GM23338 (cell line): Measurements from ENCODE around the gene HAT1. TPM values are rescaled to one million over a fixed set of nuclear protein-coding genes. Genes with fewer than 3 reads are reported as not detected.

Experiments used
- ATAC-seq: fragments of 200-7000 bp; cut with Tn5 transposase; 3 replicates; pipeline ENCODE4 v1.9.1; 2020
- DNase-seq: peaks from one replicate; pipeline ENCODE4 v3.0.0-alpha.2; 2015; ENCODE audit warnings: low spot score
- H2AFZ ChIP-seq: fragments of 200-600 bp; sonication (generic); 2 replicates; pipeline ENCODE4 v1.8.0; 2016; ENCODE audit warnings: antibody characterized with exemption, mild to moderate bottlenecking, moderate library complexity
- H3F3A ChIP-seq: fragments of 200-600 bp; sonication (generic); replicated peaks from 2 replicates; pipeline ENCODE4 v1.8.0; 2017; ENCODE audit warnings: antibody characterized with exemption, mixed run types, low read depth
- H3K27ac ChIP-seq: fragments of 200-600 bp; sonication (generic); 2 replicates; pipeline ENCODE4 v1.6.1; 2016; ENCODE audit warnings: low read depth
- H3K27me3 ChIP-seq: fragments of 200-600 bp; sonication (generic); 2 replicates; pipeline ENCODE4 v1.8.0; 2016; ENCODE audit warnings: mild to moderate bottlenecking, mixed run types, moderate library complexity; ENCODE audit not compliant: insufficient read depth
- H3K36me3 ChIP-seq: fragments of 200-600 bp; sonication (generic); 2 replicates; pipeline ENCODE4 v1.8.0; 2016; ENCODE audit warnings: mild to moderate bottlenecking; ENCODE audit not compliant: insufficient read depth
- H3K4me1 ChIP-seq: fragments of 200-600 bp; sonication (generic); 2 replicates; pipeline ENCODE4 v1.8.0; 2016; ENCODE audit warnings: mild to moderate bottlenecking, moderate library complexity; ENCODE audit not compliant: insufficient read depth
- H3K4me2 ChIP-seq: fragments of 200-600 bp; sonication (generic); 2 replicates; pipeline ENCODE4 v1.7.1; 2017; ENCODE audit warnings: mixed run types
- H3K4me3 ChIP-seq: fragments of 200-600 bp; sonication (generic); 2 replicates; pipeline ENCODE4 v1.6.1; 2016; ENCODE audit warnings: mixed run types
- H3K79me2 ChIP-seq: fragments of 200-600 bp; sonication (generic); replicated peaks from 2 replicates; pipeline ENCODE4 v1.8.0; 2017; ENCODE audit warnings: mild to moderate bottlenecking; ENCODE audit not compliant: insufficient read depth
- H3K9me2 ChIP-seq: fragments of 200-600 bp; sonication (generic); 2 replicates; pipeline ENCODE4 v1.8.0; 2017; ENCODE audit not compliant: insufficient read depth
- H4K20me1 ChIP-seq: fragments of 200-600 bp; sonication (generic); replicated peaks from 2 replicates; pipeline ENCODE4 v1.8.0; 2017; ENCODE audit warnings: mild to moderate bottlenecking; ENCODE audit not compliant: insufficient read depth
- H3K27ac Mint-ChIP-seq: 2 replicates; pipeline ENCODE4 v1.8.0; 2020; ENCODE audit warnings: inconsistent platforms, mild to moderate bottlenecking, moderate library complexity, mixed read lengths
- H3K27me3 Mint-ChIP-seq: 3 replicates; pipeline ENCODE4 v1.8.0; 2022; ENCODE audit warnings: low read depth, mild to moderate bottlenecking, moderate library complexity, mixed read lengths, inconsistent platforms; ENCODE audit not compliant: insufficient read depth, poor library complexity
- H3K36me3 Mint-ChIP-seq: 3 replicates; pipeline ENCODE4 v1.8.0; 2021; ENCODE audit warnings: low read depth, mild to moderate bottlenecking, inconsistent platforms, moderate library complexity, mixed read lengths
- H3K4me1 Mint-ChIP-seq: 3 replicates; pipeline ENCODE4 v1.8.0; 2020; ENCODE audit warnings: mild to moderate bottlenecking, inconsistent platforms, mixed read lengths
- H3K4me3 Mint-ChIP-seq: 3 replicates; pipeline ENCODE4 v1.8.0; 2021; ENCODE audit warnings: moderate library complexity, mild to moderate bottlenecking, inconsistent platforms, mixed read lengths
- H3K9me3 Mint-ChIP-seq: 3 replicates; pipeline ENCODE4 v1.8.0; 2020; ENCODE audit warnings: moderate library complexity, mild to moderate bottlenecking, inconsistent platforms, mixed read lengths
- ETS1 ChIP-seq: IDR thresholded peaks from 2 replicates; pipeline ENCODE4 v1.6.1; 2016; ENCODE audit warnings: antibody characterized with exemption
- EZH2 ChIP-seq: fragments of 200-600 bp; sonication (generic); IDR thresholded peaks from one replicate; pipeline ENCODE4 v1.8.0; 2017; ENCODE audit warnings: antibody characterized with exemption, mild to moderate bottlenecking, low read depth; ENCODE audit not compliant: unreplicated experiment
- EZH2phosphoT487 ChIP-seq: fragments of 200-600 bp; sonication (generic); IDR thresholded peaks from one replicate; pipeline ENCODE4 v1.8.1; 2018; ENCODE audit warnings: antibody characterized with exemption; ENCODE audit not compliant: unreplicated experiment
- JUNB ChIP-seq: IDR thresholded peaks from one replicate; pipeline ENCODE4 v1.6.1; 2016; ENCODE audit warnings: antibody characterized with exemption; ENCODE audit not compliant: unreplicated experiment
- POLR2AphosphoS5 ChIP-seq: IDR thresholded peaks from 2 replicates; pipeline ENCODE4 v1.6.1; 2016; ENCODE audit warnings: antibody characterized with exemption, low read depth
- ZNF331 ChIP-seq: fragments of 250-450 bp; sonication (Bioruptor Pico); IDR thresholded peaks from 2 replicates; pipeline ENCODE4 v1.5.0; 2020; ENCODE audit warnings: low read depth, mild to moderate bottlenecking, moderate library complexity
- ZNF462 ChIP-seq: fragments of 250-450 bp; sonication (Bioruptor Pico); IDR thresholded peaks from 2 replicates; pipeline ENCODE4 v1.5.0; 2020; ENCODE audit warnings: mild to moderate bottlenecking, moderate library complexity
- polyA plus RNA-seq: library from polyadenylated mRNA; unstranded; fragments of >200 nt; fragmentation: Nextera tagmentation; extraction: Ambion mirVana; gene quantifications from 2 replicates; pipeline ENCODE4 v1.2.1, GENCODE V29; 2016
- total RNA-seq: library from RNA; depleted of rRNA; stranded (reverse); fragments of >200 nt; shearing (Covaris generic); gene quantifications from 2 replicates; pipeline ENCODE4 v1.2.3, GENCODE V29; 2014
- TF ChIP-seq, protein P1 (sequence below): IDR thresholded peaks from one replicate; pipeline ENCODE4 v1.6.1; 2018; ENCODE audit warnings: antibody characterized with exemption; ENCODE audit not compliant: unreplicated experiment
- TF ChIP-seq, protein P2 (sequence below), 2 experiments: fragments of 200-600 bp in 1 of 2; sonication (generic) in 1 of 2; conservative IDR thresholded peaks; 2 replicates each; pipeline versions ENCODE4 v1.5.1 to v1.6.1; 2016 to 2017; ENCODE audit warnings: antibody characterized with exemption in 2 of 2, low read depth in 2 of 2, mild to moderate bottlenecking in 2 of 2, moderate library complexity in 1 of 2

Gene HAT1
- total and polyA plus RNA-seq, 2 experiments from 2014 or later = 67.2 to 67.5 TPM

DNA sequence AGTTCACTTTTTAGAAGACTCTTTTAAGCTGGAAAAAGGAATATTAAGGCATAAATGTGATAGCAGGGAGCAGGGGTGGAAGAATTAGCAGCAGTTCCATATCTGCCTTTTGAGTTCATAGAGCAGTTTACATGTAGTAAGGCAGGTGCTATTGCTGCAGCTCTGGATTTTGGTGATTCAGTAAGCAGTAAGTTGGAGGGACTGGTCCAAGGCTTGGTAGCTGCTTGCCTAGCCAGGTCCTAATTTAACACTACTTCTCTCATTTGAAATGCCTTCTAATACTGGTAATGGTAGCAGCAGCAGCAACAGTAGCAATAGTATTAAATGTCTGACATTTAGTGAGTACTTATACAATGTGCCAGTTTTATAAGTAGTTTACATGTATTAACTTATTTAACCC, 30.0 kb downstream of the HAT1 start:
- Mint-ChIP-seq H3K36me3 (peaks cover 35% of the 10 kb centered on the region; the same call in 2 of the 3 replicates), H3K4me3 (no peak overlapping the region), H3K27ac (no peak overlapping the region), H3K9me3 (no peaks in the 10 kb centered on the region), H3K27me3 (peaks cover 3% of the 10 kb centered on the region), H3K4me1 (no peaks in the 10 kb centered on the region)
- H3K27me3 ChIP-seq = no peaks in the 10 kb centered on the region
- H3K4me3 ChIP-seq = no peak overlapping the region
- DNase-seq (no peak), ATAC-seq (no peak)
- H3K4me2 ChIP-seq = no peak overlapping the region
- no peaks in the 10 kb centered on the region for H3K36me3 ChIP-seq
- no peaks in the 10 kb centered on the region for H3F3A ChIP-seq
- TF ChIP-seq POLR2AphosphoS5 (no peak), ZNF331 (CRISPR knock-in tag) (no peak), ZNF462 (CRISPR knock-in tag) (no peak), EZH2 (no peak), EZH2phosphoT487 (no peak), JUNB (no peak), ETS1 (no peak)
- TF ChIP-seq, protein P1, sequence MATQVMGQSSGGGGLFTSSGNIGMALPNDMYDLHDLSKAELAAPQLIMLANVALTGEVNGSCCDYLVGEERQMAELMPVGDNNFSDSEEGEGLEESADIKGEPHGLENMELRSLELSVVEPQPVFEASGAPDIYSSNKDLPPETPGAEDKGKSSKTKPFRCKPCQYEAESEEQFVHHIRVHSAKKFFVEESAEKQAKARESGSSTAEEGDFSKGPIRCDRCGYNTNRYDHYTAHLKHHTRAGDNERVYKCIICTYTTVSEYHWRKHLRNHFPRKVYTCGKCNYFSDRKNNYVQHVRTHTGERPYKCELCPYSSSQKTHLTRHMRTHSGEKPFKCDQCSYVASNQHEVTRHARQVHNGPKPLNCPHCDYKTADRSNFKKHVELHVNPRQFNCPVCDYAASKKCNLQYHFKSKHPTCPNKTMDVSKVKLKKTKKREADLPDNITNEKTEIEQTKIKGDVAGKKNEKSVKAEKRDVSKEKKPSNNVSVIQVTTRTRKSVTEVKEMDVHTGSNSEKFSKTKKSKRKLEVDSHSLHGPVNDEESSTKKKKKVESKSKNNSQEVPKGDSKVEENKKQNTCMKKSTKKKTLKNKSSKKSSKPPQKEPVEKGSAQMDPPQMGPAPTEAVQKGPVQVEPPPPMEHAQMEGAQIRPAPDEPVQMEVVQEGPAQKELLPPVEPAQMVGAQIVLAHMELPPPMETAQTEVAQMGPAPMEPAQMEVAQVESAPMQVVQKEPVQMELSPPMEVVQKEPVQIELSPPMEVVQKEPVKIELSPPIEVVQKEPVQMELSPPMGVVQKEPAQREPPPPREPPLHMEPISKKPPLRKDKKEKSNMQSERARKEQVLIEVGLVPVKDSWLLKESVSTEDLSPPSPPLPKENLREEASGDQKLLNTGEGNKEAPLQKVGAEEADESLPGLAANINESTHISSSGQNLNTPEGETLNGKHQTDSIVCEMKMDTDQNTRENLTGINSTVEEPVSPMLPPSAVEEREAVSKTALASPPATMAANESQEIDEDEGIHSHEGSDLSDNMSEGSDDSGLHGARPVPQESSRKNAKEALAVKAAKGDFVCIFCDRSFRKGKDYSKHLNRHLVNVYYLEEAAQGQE = no peak
- TF ChIP-seq, protein P2, sequence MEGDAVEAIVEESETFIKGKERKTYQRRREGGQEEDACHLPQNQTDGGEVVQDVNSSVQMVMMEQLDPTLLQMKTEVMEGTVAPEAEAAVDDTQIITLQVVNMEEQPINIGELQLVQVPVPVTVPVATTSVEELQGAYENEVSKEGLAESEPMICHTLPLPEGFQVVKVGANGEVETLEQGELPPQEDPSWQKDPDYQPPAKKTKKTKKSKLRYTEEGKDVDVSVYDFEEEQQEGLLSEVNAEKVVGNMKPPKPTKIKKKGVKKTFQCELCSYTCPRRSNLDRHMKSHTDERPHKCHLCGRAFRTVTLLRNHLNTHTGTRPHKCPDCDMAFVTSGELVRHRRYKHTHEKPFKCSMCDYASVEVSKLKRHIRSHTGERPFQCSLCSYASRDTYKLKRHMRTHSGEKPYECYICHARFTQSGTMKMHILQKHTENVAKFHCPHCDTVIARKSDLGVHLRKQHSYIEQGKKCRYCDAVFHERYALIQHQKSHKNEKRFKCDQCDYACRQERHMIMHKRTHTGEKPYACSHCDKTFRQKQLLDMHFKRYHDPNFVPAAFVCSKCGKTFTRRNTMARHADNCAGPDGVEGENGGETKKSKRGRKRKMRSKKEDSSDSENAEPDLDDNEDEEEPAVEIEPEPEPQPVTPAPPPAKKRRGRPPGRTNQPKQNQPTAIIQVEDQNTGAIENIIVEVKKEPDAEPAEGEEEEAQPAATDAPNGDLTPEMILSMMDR (conservative IDR thresholded peaks at IDR 0.05; ENCODE audit: low read depth in 2 of 2) = no peak
- peaks cover 17% of the 10 kb centered on the region; the same call in 1 of the 2 replicates for H3K79me2 ChIP-seq
- no peak overlapping the region for H2AFZ ChIP-seq
- no peaks in the 10 kb centered on the region for H3K9me2 ChIP-seq
- H4K20me1 ChIP-seq = peaks cover 14% of the 10 kb centered on the region
- no peak overlapping the region for H3K27ac ChIP-seq
- H3K4me1 ChIP-seq = no peaks in the 10 kb centered on the region
